GM21825 (cell line): ENCODE data around the gene RPS17.
A peak's percentile ranks its signal among the peaks of the same experiment; 100 is the strongest.
"Not testable (repeated sequence)": the region's sequence is repeated elsewhere in the genome, so short reads cannot be mapped to it uniquely, and the experiment has no call there.

Experiments used
- ATAC-seq: cut with Tn5 transposase; IDR thresholded peaks from one replicate; pipeline ENCODE4 v1.9.1; 2021; ENCODE audit warnings: mild to moderate bottlenecking, moderate library complexity; ENCODE audit not compliant: unreplicated experiment

Gene RPS17

GRCh38 chr15:82530606-82531379 is 9.5 kb downstream of the RPS17 start:
- peak; percentile 82 for ATAC-seq

- no peak for ATAC-seq
Measured at GRCh38 chr15:82530006-82530405, 10.3 kb downstream of the RPS17 start.

DNA sequence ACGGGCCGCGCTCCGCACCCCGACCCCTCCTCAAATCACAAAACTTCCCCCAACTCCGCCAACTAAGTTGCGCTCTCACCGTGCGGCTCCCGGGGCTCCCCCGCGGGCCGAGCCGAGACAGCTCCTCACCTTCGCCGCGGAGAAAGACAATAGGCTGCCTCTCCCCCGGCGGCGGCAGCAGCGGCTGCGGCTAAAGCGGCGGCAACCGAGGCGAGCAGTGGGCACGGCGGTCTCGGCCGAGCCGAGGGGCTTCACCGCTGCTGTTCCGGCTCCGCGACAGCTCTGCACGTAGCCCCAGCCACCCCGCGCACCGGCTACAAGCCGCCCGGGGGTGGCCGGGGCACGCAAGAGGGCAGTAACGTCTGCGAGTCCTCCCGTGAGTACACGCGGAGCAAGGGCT is 26.7 kb downstream of the RPS17 start:
- ATAC-seq: not testable (repeated sequence)

- ATAC-seq: not testable (repeated sequence)
Measured at GRCh38 chr15:82507693-82508092, 32.6 kb downstream of the RPS17 start.

DNA sequence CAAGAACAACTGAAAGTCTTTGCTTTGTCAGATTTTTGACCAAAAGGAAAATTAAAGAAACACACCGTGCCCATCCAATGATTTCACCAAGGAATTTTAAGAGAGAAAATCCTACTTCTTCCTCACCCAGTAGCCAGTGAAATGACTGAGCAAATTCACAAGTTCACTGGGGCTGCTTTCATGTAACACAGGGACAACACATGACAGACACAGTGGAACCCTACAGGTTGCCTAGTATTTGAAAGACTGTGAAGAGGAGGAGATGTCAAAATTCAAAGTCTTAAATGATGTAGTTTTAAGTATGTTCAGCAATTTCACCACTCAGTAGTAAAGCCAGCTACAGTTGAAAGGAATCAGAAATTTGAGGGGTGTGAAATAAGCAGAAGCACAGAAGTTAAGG is 33.2 kb downstream of the RPS17 start:
- ATAC-seq: not testable (repeated sequence)

DNA sequence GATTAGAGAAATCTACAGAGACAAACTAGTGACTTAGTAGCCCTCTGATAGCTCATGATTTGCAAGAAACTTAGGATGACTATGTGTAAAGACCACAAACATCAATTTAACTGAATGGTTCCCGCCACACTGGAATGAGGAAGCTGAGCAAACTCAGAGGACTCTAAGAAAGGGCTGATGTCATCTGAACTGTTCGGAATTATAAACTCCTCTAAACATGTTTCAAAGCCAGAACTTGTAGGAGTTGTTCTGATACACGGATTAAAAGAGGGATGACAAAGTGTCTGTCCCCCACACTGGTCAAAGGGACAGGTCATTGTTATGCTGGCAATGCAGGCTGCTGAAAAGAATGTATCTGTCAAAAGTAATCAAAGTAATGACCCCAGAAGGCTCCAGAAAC is 34.4 kb downstream of the RPS17 start:
- not testable (repeated sequence) for ATAC-seq

DNA sequence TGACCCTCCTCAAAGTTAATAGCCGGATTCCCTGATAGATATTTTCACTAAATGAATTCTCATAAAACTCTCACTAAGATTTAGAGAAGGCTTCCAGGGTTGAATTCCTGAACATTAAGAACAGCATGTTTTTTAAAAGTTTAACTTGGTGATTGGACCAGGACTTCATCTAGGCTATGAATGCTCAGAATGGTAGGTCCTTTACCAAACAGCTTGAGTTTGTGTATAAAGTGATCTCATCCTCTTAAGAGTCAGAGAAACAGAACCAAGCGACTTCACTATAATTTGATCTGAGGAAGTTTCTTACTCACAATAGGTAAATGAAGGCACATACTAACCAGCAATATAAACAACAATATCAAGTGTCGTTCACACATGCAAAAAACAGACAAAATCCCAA is 36.2 kb downstream of the RPS17 start:
- not testable (repeated sequence) for ATAC-seq

GRCh38 chr15:82502700-82503339 is 37.4 kb downstream of the RPS17 start:
- not testable (repeated sequence) for ATAC-seq

DNA sequence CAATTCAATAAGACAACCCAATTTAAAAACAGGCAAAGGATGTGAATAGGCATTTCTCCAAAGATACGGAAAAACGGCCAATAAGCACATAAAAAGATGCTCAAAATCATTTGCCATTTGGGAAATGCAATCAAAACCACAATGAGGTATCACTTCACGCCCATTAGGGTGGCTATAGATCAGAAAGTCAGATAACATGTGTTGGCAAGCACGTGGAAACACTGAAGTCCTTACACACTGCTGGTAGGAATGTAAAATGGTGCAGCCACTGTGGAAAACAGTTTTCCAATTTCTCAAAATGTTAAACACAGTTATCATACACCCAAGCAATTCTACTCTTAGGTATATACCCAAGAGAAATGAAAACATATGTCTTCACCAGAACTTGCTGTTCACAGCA is 39.5 kb downstream of the RPS17 start:
- not testable (repeated sequence) for ATAC-seq

GRCh38 chr15:82497978-82498377 is 42.3 kb downstream of the RPS17 start:
- not testable (repeated sequence) for ATAC-seq

DNA sequence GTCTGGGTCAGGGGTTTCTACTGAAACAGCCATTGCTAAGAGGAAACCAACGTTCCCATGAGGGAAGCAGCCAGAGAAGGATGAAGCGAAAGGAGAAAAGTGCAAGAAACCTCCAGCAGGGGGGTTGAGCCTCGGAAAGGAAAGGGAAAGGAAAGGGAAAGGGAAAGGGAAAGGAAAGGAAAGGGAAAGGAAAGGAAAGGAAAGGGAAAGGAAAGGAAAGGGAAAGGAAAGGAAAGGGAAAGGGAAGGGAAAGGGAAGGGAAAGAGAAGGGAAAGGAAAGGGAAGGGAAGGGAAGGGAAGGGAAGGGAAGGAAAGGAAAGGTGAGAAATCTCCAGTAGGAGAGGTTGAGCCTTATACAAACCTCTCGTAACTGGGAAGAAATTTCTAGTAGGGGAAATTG is 52.0 kb downstream of the RPS17 start:
- ATAC-seq: not testable (repeated sequence)

DNA sequence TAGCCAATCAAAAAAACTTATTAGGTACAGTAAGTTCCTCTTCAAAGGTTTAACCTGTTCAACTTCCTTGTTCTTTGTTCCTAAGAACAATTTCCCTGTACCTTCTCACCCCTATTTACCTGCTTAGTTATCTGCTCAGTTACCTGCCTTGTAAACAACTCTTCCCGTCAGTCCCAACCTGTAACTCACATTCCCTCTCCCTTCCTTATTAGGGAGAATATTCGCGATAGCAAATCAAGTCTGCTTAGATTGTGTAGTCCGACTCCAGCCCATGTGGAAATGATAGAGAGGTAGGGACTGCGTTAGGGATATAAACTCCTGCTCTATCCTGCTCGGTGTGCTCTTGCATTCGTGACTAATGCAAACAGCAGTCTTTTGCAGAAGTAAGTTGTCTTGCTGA is 53.2 kb downstream of the RPS17 start:
- ATAC-seq: not testable (repeated sequence)
